Type B pancreatic cell (in vitro differentiated cells): ENCODE data around the gene OR2J2. TPM values are rescaled to one million over a fixed set of nuclear protein-coding genes. Genes with fewer than 3 reads are reported as not detected.
"Not testable (repeated sequence)": the region's sequence is repeated elsewhere in the genome, so short reads cannot be mapped to it uniquely, and the experiment has no call there.

Experiments used
- DNase-seq: peaks from one replicate; pipeline ENCODE4 v3.0.0; 2021; ENCODE audit warnings: mixed read lengths; ENCODE audit not compliant: unreplicated experiment; ENCODE audit errors: extremely low spot score
- H3K27ac Mint-ChIP-seq: 2 replicates; pipeline ENCODE4 v1.8.0; 2021; ENCODE audit warnings: mild to moderate bottlenecking, mixed read lengths
- H3K27me3 Mint-ChIP-seq: 2 replicates; pipeline ENCODE4 v1.8.0; 2021; ENCODE audit warnings: mixed read lengths
- H3K36me3 Mint-ChIP-seq: 2 replicates; pipeline ENCODE4 v1.8.0; 2021; ENCODE audit warnings: mixed read lengths
- H3K4me1 Mint-ChIP-seq: one replicate; pipeline ENCODE4 v1.8.0; 2021; ENCODE audit warnings: mixed read lengths; ENCODE audit not compliant: unreplicated experiment
- H3K4me3 Mint-ChIP-seq: 2 replicates; pipeline ENCODE4 v1.8.0; 2021; ENCODE audit warnings: mild to moderate bottlenecking, mixed read lengths
- H3K9me3 Mint-ChIP-seq: 2 replicates; pipeline ENCODE4 v1.8.0; 2021; ENCODE audit warnings: mixed read lengths
- CTCF ChIP-seq: fragments of 200-600 bp; sonication (generic); conservative IDR thresholded peaks from 2 replicates; pipeline ENCODE4 v1.5.0; 2021; ENCODE audit warnings: antibody characterized with exemption, mild to moderate bottlenecking
- long read RNA-seq: library from polyadenylated mRNA; unstranded; transcript quantifications from one replicate; pipeline ENCODE4 v2.0.0, GENCODE V29; 2020
- total RNA-seq: library from RNA; stranded (reverse); gene quantifications from 2 replicates; pipeline ENCODE4 v1.2.1, GENCODE V29; 2021; ENCODE audit warnings: low replicate concordance

OR2J2 gene
- not detected in 2 replicates for total RNA-seq
- long read RNA-seq, result 0 reads

GRCh38 chr6:29170607-29171006 lies at the start of gene OR2J2:
Gene OR2J2, plus strand, starts transcription at chr6:29170907. Its CDS starts 2,729 bp downstream, at chr6:29173636.
- H3K9me3 Mint-ChIP-seq, H3K4me1 Mint-ChIP-seq, H3K4me3 Mint-ChIP-seq, H3K27ac Mint-ChIP-seq, H3K36me3 Mint-ChIP-seq, DNase-seq: not testable (repeated sequence)
- peaks cover 24% of the 10 kb centered on the region for H3K27me3 Mint-ChIP-seq

GRCh38 chr6:29129326-29130012 lies 41.2 kb upstream of the OR2J2 start:
- DNase-seq, result no peak
- no peak overlapping the region for H3K27ac Mint-ChIP-seq
- no peaks in the 10 kb centered on the region for H3K9me3 Mint-ChIP-seq
- no peaks in the 10 kb centered on the region for H3K36me3 Mint-ChIP-seq
- H3K27me3 Mint-ChIP-seq, result peaks cover 21% of the 10 kb centered on the region
- no peak for TF ChIP-seq CTCF
- H3K4me1 Mint-ChIP-seq, result no peaks in the 10 kb centered on the region
- no peak overlapping the region for H3K4me3 Mint-ChIP-seq

- Mint-ChIP-seq H3K4me3 (no peak overlapping the region), H3K9me3 (no peaks in the 10 kb centered on the region), H3K27me3 (peaks cover 22% of the 10 kb centered on the region), H3K36me3 (no peaks in the 10 kb centered on the region), H3K27ac (no peak overlapping the region), H3K4me1 (no peaks in the 10 kb centered on the region)
- no peak for DNase-seq
- no peak for TF ChIP-seq CTCF
Observed at GRCh38 chr6:29130644-29131043, 40.1 kb upstream of the OR2J2 start.

- H3K27ac Mint-ChIP-seq, result no peak overlapping the region
- DNase-seq, result no peak
- TF ChIP-seq CTCF, result no peak
Observed at GRCh38 chr6:29131691-29132090, 39.0 kb upstream of the OR2J2 start.

GRCh38 chr6:29137724-29138123 lies 33.0 kb upstream of the OR2J2 start:
- TF ChIP-seq CTCF, result no peak
- peaks cover 4% of the 10 kb centered on the region for H3K27me3 Mint-ChIP-seq

More at GRCh38 chr6:29131691-29132090, 39.0 kb upstream of the OR2J2 start:
- Mint-ChIP-seq H3K4me3 (no peak overlapping the region), H3K27me3 (peaks cover 22% of the 10 kb centered on the region), H3K4me1 (no peaks in the 10 kb centered on the region), H3K9me3 (no peaks in the 10 kb centered on the region), H3K36me3 (no peaks in the 10 kb centered on the region)

GRCh38 chr6:29141606-29142005 lies 29.1 kb upstream of the OR2J2 start:
- H3K4me1 Mint-ChIP-seq, result no peaks in the 10 kb centered on the region
- H3K27me3 Mint-ChIP-seq, result peaks cover 5% of the 10 kb centered on the region
- TF ChIP-seq CTCF, result no peak
- H3K4me3 Mint-ChIP-seq, result no peak overlapping the region
- no peak overlapping the region for H3K27ac Mint-ChIP-seq
- H3K36me3 Mint-ChIP-seq, result no peaks in the 10 kb centered on the region
- H3K9me3 Mint-ChIP-seq, result no peaks in the 10 kb centered on the region
- no peak for DNase-seq

More at GRCh38 chr6:29137724-29138123, 33.0 kb upstream of the OR2J2 start:
- Mint-ChIP-seq H3K9me3 (no peaks in the 10 kb centered on the region), H3K36me3 (no peaks in the 10 kb centered on the region), H3K4me3 (no peak overlapping the region), H3K27ac (no peak overlapping the region), H3K4me1 (no peaks in the 10 kb centered on the region)
- no peak for DNase-seq
